Esophagus squamous epithelium (tissue), 5 donors: Measurements from ENCODE around the gene OGDH. TPM values are rescaled to one million over a fixed set of nuclear protein-coding genes. Genes with fewer than 3 reads are reported as not detected.
A peak's percentile ranks its signal among the peaks of the same experiment; 100 is the strongest.

Experiments
- DNase-seq: peaks from one replicate; lab custom pipeline; 2025; lab: John Stamatoyannopoulos, UW
- H3K27ac ChIP-seq, 4 donors: fragments of 200-600 bp; sonication (generic); one replicate each; pipeline ENCODE4 v1.5.1; 2016 to 2019; ENCODE audit warnings: mild to moderate bottlenecking in 1 of 4
- H3K27me3 ChIP-seq, 4 donors: fragments of 200-600 bp; sonication (generic); 1 replicate in 3 of 4; 2 replicates in 1 of 4; pipeline versions ENCODE4 v1.5.1 to v1.6.0; 2017 to 2021; ENCODE audit warnings: antibody characterized with exemption in 1 of 4
- H3K36me3 ChIP-seq, 3 donors: fragments of 200-600 bp; sonication (generic); one replicate each; pipeline ENCODE4 v1.5.1; 2016 to 2019
- H3K4me1 ChIP-seq, 3 donors: fragments of 200-600 bp; sonication (generic); one replicate each; pipeline ENCODE4 v1.5.1; 2017 to 2019
- H3K4me3 ChIP-seq, 4 donors: fragments of 200-600 bp; sonication (generic); 1 replicate in 3 of 4; 2 replicates in 1 of 4; pipeline ENCODE4 v1.5.1; 2016 to 2019; ENCODE audit warnings: mild to moderate bottlenecking in 2 of 4, moderate library complexity in 1 of 4
- H3K9me3 ChIP-seq, 3 donors: fragments of 200-600 bp; sonication (generic); one replicate each; pipeline ENCODE4 v1.5.1; 2016 to 2019
- POLR2A ChIP-seq, 4 donors: fragments of 450-650 bp; IDR thresholded peaks; one replicate each; pipeline ENCODE4 v1.6.1; 2017; ENCODE audit warnings: antibody characterized with exemption in 4 of 4, mild to moderate bottlenecking in 4 of 4, moderate library complexity in 3 of 4
- WGBS, 2 donors: methylation state at CpG; one replicate each; pipeline ENCODE4 v1.1.5; 2018; 5-methylcytosine and 5-hydroxymethylcytosine counted together
- intact Hi-C: fragments of 100-400 bp; cut with DNase I; formaldehyde crosslinking; loops from one replicate; pipeline ENCODE4 v1.15.0; 2022
- total RNA-seq, 4 donors: library from RNA; depleted of rRNA; stranded (reverse); fragments of >200 nt; gene quantifications; one replicate each; pipeline ENCODE4 v1.1.0, GENCODE V29; 2016
- TF ChIP-seq, protein P1 (sequence below), 6 experiments: fragments of 450-650 bp in 4 of 6; fragments of 200-600 bp in 2 of 6; sonication (generic) in 2 of 6; IDR thresholded peaks; one replicate each; pipeline ENCODE4 v1.5.1; 2016 to 2019; ENCODE audit warnings: antibody characterized with exemption in 6 of 6, mild to moderate bottlenecking in 4 of 6, moderate library complexity in 4 of 6
- donor health status: DM: yes; HTN: yes; CAD: no.

OGDH gene
- total RNA-seq, 4 donors from 2014 or later, result 68.9 to 102 (median 89.5) TPM

DNA sequence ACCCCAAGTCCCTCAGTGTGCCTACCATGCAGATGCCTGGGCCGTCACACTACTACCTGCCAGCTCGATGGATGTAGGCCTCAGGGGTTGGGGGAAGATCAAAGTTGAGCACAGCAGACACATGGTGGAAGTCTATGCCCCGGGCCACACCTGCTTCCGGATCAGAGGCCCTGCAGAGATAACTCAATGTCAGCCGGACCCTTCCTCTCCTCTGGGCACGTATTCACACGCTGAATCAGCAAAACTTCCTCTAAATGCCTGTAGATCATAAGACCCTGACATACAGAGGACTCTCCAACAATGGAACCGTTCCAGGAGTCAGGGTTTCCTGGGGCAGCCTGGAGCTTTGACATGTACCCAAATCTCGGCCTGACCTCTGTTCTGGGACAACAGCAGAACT, 36.5 kb upstream of the OGDH start:
- H3K9me3 ChIP-seq, result no peaks in the 10 kb centered on the region
- intact Hi-C loops, result loop anchor here (5.0 to 10.0 kb wide), 2 partner anchors 83 to 335 kb away; no protein-coding TSS in a partner anchor
- TF ChIP-seq POLR2A (IDR thresholded peaks at IDR 0.05), result no peak
- TF ChIP-seq, protein P1, sequence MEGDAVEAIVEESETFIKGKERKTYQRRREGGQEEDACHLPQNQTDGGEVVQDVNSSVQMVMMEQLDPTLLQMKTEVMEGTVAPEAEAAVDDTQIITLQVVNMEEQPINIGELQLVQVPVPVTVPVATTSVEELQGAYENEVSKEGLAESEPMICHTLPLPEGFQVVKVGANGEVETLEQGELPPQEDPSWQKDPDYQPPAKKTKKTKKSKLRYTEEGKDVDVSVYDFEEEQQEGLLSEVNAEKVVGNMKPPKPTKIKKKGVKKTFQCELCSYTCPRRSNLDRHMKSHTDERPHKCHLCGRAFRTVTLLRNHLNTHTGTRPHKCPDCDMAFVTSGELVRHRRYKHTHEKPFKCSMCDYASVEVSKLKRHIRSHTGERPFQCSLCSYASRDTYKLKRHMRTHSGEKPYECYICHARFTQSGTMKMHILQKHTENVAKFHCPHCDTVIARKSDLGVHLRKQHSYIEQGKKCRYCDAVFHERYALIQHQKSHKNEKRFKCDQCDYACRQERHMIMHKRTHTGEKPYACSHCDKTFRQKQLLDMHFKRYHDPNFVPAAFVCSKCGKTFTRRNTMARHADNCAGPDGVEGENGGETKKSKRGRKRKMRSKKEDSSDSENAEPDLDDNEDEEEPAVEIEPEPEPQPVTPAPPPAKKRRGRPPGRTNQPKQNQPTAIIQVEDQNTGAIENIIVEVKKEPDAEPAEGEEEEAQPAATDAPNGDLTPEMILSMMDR (IDR thresholded peaks at IDR 0.05), result no peak
- H3K4me3 ChIP-seq, result no peak overlapping the region
- peaks cover 50 to 79% (median 55%) of the 10 kb centered on the region in 3 donors for H3K36me3 ChIP-seq
- no peak overlapping the region for H3K27ac ChIP-seq
- H3K27me3 ChIP-seq, result no peaks in the 10 kb centered on the region
- 90 to 98% methylated on average over 6 to 7 of the region's 9 CpGs for WGBS, 2 donors
- no peak for DNase-seq
- peaks cover 11 to 37% (median 19%) of the 10 kb centered on the region in 3 donors for H3K4me1 ChIP-seq

DNA sequence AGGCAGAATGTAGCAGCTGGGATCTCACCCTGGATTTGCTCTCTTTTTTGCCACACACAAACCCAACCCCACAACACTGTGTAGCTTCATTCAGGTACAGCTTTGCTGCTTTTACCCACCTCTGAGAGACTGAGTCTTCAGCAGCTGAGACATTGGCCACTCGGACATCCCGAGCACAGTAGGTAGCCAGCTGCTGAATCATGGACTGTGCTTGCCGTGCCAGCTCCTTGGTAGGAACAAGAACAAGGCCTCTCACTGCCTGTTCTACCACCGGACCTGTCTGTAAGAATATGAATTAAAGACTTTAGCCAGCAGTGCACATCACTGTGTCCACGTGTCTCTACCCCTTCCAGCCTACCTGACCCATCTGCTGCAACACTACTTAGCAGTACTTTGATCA, 33.7 kb upstream of the OGDH start:
- peak overlapping the region in 3 of 4 donors; percentile 82 to 92 (median 91) for H3K27ac ChIP-seq
- no peak for DNase-seq
- peaks cover 43 to 75% (median 47%) of the 10 kb centered on the region in 3 donors for H3K36me3 ChIP-seq

DNA sequence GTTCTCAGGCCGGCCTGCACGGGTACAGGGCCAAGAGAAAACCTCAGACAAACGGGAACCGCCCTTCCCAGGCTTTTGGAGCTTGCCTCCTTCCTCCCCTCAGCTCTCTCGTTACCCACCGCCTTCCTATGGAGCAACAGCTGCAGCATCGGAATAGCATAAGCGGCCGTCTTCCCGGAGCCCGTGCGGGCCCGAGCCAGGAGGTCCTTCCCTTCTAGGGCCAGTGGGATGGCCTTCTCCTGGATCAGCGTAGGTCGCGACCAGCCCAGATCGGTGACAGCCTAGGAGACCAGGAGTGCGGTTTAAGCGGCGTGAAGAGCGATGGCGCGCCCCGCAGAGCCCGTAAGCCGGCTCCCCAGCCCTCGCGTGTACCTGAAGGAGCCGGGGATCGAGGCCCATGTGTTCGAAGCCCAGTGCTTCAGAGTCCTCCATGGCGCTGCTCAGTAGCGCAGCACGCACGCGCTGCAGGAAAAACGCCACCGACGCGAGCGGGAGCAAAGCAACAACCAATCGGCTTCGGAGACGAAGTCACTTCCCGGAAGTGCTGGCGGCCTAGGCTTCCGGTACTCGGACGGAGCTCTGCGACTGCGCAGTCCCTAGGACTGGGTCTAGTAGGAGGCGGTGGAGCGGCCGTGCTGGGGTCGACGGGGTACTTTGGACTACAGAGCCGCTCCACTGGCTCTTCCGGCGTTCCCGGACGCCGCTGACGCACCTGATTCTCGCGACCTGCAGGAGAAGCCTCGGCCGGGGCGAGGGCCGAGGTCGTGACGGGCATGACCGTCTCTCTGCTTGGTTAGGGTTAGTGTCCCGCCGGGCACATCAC, 32.8 kb upstream of the OGDH start, which contains the start of gene DDX56:
Gene DDX56, minus strand, starts transcription at position 445 of the 823 bp plus-strand sequence. Its CDS starts 13 bp downstream, at position 432.
- 0% methylated on average over 4 to 27 of the region's 74 CpGs for WGBS, 2 donors
- H3K4me3 ChIP-seq, result peak within 1 kb of the TSS; percentile 67 to 94 (median 74)
- intact Hi-C loops, result no loop called here
- peak within 1 kb of the TSS; percentile 82 to 92 (median 92) for H3K27ac ChIP-seq
- TF ChIP-seq, protein P1 (IDR thresholded peaks at IDR 0.05), result peak in 1 of 6 experiments; percentile 13
- TF ChIP-seq POLR2A (IDR thresholded peaks at IDR 0.05), result peak in 3 of 4 donors; percentile 47 to 87 (median 86)
- peaks cover 11 to 33% (median 19%) of the 10 kb centered on the region in 3 donors for H3K4me1 ChIP-seq
- DNase-seq, result peak; percentile 70
- H3K9me3 ChIP-seq, result no peaks in the 10 kb centered on the region
- no peaks in the 10 kb centered on the region for H3K27me3 ChIP-seq
- peaks cover 34 to 75% (median 47%) of the 10 kb centered on the region in 3 donors for H3K36me3 ChIP-seq

More for the DNA sequence above, 33.7 kb upstream of the OGDH start:
- 21 to 65% methylated on average over 5 of the region's 5 CpGs for WGBS, 2 donors
- Histone ChIP-seq H3K4me3 (peak overlapping the region; percentile 67 to 94 (median 74)), H3K9me3 (no peaks in the 10 kb centered on the region), H3K4me1 (peaks cover 11 to 33% (median 19%) of the 10 kb centered on the region in 3 donors), H3K27me3 (no peaks in the 10 kb centered on the region)
- intact Hi-C loops, result no loop called here
- TF ChIP-seq POLR2A (IDR thresholded peaks at IDR 0.05), result no peak
- TF ChIP-seq, protein P1 (IDR thresholded peaks at IDR 0.05), result no peak

DNA sequence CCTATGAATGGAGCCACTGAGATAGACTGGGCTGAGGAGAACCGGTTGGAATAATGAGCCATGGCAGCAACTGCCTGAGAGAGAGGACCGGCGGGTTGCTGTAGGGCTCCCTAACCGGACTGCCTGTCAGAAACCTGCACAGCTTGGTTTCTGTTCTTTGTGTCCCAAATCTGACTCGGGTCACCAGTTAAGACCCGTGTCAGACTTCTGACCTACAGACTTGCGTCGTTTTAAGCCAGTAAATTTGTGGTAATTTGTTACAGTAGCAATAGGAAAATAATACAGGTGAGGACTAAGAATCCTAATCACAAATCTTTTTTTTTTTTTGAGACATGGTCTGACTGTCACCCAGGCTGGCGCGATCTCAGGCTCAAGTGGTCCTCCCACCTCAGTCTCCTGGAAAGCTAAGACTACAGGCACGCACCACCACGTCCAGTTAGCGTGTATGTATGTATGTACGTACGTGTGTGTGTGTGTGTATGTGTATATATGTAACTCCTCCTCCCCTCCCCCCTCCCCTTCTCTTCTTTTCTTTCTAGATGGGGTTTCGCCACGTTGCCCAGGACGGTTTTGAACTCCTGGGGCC, 32.0 kb upstream of the OGDH start:
- Histone ChIP-seq H3K27me3 (no peaks in the 10 kb centered on the region), H3K4me3 (peak overlapping the region; percentile 67 to 94 (median 74)), H3K36me3 (peaks cover 31 to 75% (median 47%) of the 10 kb centered on the region in 3 donors), H3K9me3 (no peaks in the 10 kb centered on the region), H3K27ac (peak overlapping the region; percentile 82 to 92 (median 92)), H3K4me1 (peaks cover 11 to 37% (median 19%) of the 10 kb centered on the region in 3 donors)
- no peak for DNase-seq
- no peak for TF ChIP-seq POLR2A (IDR thresholded peaks at IDR 0.05)
- TF ChIP-seq, protein P1 (IDR thresholded peaks at IDR 0.05), result no peak
- intact Hi-C loops, result no loop called here
- 23 to 34% methylated on average over 11 to 15 of the region's 18 CpGs for WGBS, 2 donors
